T-cell (primary cell): Measurements from ENCODE around the gene DDX59. TPM values are rescaled to one million over a fixed set of nuclear protein-coding genes. Genes with fewer than 3 reads are reported as not detected.
A peak's percentile ranks its signal among the peaks of the same experiment; 100 is the strongest.
"Not testable (repeated sequence)": the region's sequence is repeated elsewhere in the genome, so short reads cannot be mapped to it uniquely, and the experiment has no call there.

Experiments used
- ATAC-seq, 4 experiments: fragments of 200-7000 bp in 3 of 4; fragments of 150-1000 bp in 1 of 4; cut with Tn5 transposase; replicated peaks in 1 of 4; 1 replicate in 3 of 4; 2 replicates in 1 of 4; pipeline ENCODE4 v1.10.0; 2021; ENCODE audit warnings: moderate library complexity in 3 of 4, mild to moderate bottlenecking in 2 of 4, moderate number of reproducible peaks in 1 of 4
- CTCF ChIA-PET, 2 donors: fragments of 300-600 bp; sonication (Branson Sonifier 250); formaldehyde crosslinking; loops; one replicate each; lab custom pipeline; 2022; ENCODE audit warnings: antibody characterized with exemption in 2 of 2; lab: Charles Lee
- POLR2A ChIA-PET, 2 donors: fragments of 300-600 bp; sonication (Branson Sonifier 250); formaldehyde crosslinking; loops; one replicate each; lab custom pipeline; 2022; ENCODE audit warnings: antibody characterized with exemption in 2 of 2; lab: Charles Lee
- DNase-seq, 35 experiments: peaks; one replicate each; pipeline versions ENCODE4 v3.0.0 to v3.0.0-alpha.2; 2013 to 2023
- H3K27ac ChIP-seq: one replicate; pipeline ENCODE4 v1.5.1; 2013; ENCODE audit warnings: low read length
- H3K27me3 ChIP-seq, 2 experiments: replicated peaks in 1 of 2; 1 replicate in 1 of 2; 2 replicates in 1 of 2; pipeline versions ENCODE4 v1.6.1 to v1.7.0; 2013; ENCODE audit warnings: low read length in 1 of 2, mixed read lengths in 1 of 2; ENCODE audit not compliant: control insufficient read depth in 2 of 2, insufficient read depth in 2 of 2; ENCODE audit errors: extremely low read depth in 1 of 2
- H3K36me3 ChIP-seq, 2 donors: 1 replicate in 1 of 2; 2 replicates in 1 of 2; pipeline versions ENCODE4 v1.6.1 to v1.7.0; 2013; ENCODE audit warnings: low read length in 1 of 2; ENCODE audit not compliant: control insufficient read depth in 2 of 2, insufficient read depth in 1 of 2; ENCODE audit errors: extremely low read depth in 1 of 2
- H3K4me1 ChIP-seq, 2 experiments: 1 replicate in 1 of 2; 2 replicates in 1 of 2; pipeline versions ENCODE4 v1.6.1 to v1.7.0; 2013; ENCODE audit warnings: low read length in 2 of 2, mixed read lengths in 1 of 2; ENCODE audit not compliant: insufficient read depth in 2 of 2, control insufficient read depth in 1 of 2; ENCODE audit errors: extremely low read depth in 1 of 2
- H3K4me3 ChIP-seq, 2 donors: 1 replicate in 1 of 2; 2 replicates in 1 of 2; pipeline versions ENCODE4 v1.5.1 to v1.7.0; 2013; ENCODE audit warnings: mild to moderate bottlenecking in 2 of 2, low read length in 1 of 2, moderate library complexity in 1 of 2; ENCODE audit not compliant: control insufficient read depth in 1 of 2; ENCODE audit errors: extremely low read depth in 1 of 2
- H3K9me3 ChIP-seq: 2 replicates; pipeline ENCODE4 v1.7.0; 2013
- H3K27ac Mint-ChIP-seq, 2 donors: one replicate each; pipeline ENCODE4 v1.8.0; 2020 to 2021; ENCODE audit warnings: mild to moderate bottlenecking in 2 of 2, mixed read lengths in 2 of 2
- H3K27me3 Mint-ChIP-seq, 2 donors: one replicate each; pipeline ENCODE4 v1.8.0; 2021 to 2022; ENCODE audit warnings: mixed read lengths in 2 of 2
- H3K36me3 Mint-ChIP-seq: one replicate; pipeline ENCODE4 v1.8.0; 2021; ENCODE audit warnings: mixed read lengths
- H3K4me1 Mint-ChIP-seq, 3 donors: one replicate each; pipeline ENCODE4 v1.8.0; 2020 to 2022; ENCODE audit warnings: mixed read lengths in 3 of 3, mild to moderate bottlenecking in 1 of 3
- H3K4me3 Mint-ChIP-seq, 3 donors: one replicate each; pipeline ENCODE4 v1.8.0; 2020 to 2022; ENCODE audit warnings: mild to moderate bottlenecking in 3 of 3, mixed read lengths in 3 of 3, moderate library complexity in 3 of 3
- H3K9me3 Mint-ChIP-seq, 3 donors: one replicate each; pipeline ENCODE4 v1.8.0; 2020 to 2022; ENCODE audit warnings: mixed read lengths in 3 of 3
- WGBS: methylation state at CpG from one replicate; pipeline ENCODE4 v1.1.5; 2013; ENCODE audit warnings: missing lambda C conversion rate; ENCODE audit not compliant: insufficient coverage; 5-methylcytosine and 5-hydroxymethylcytosine counted together
- total RNA-seq, 35 experiments: library from RNA in 6 of 35; stranded (reverse) in 6 of 35; fragments of 120-200 nt in 1 of 35; gene quantifications; one replicate each; pipeline versions ENCODE4 v1.2.1 to v1.2.4 and lab custom pipeline; 2013 to 2026

The DDX59 gene
- total RNA-seq, 5 donors from 2014 or later (not counting 1 experiment from before 2014, with no cell fraction given): 19.2 to 38.7 (median 31.7) TPM

GRCh38 chr1:200640373-200640962 lies 29.2 kb downstream of the DDX59 start:
- WGBS: no CpG with 5 or more reads among the region's 4 CpGs
- DNase-seq: no peak
- Histone ChIP-seq H3K27me3 (no peaks in the 10 kb centered on the region), H3K9me3 (no peaks in the 10 kb centered on the region), H3K36me3 (peaks cover 0 to 10% of the 10 kb centered on the region in 2 donors), H3K4me1 (no peaks in the 10 kb centered on the region), H3K27ac (no peak overlapping the region), H3K4me3 (no peak overlapping the region)
- Mint-ChIP-seq H3K9me3 (no peaks in the 10 kb centered on the region), H3K27me3 (no peaks in the 10 kb centered on the region), H3K36me3 (peaks cover 24% of the 10 kb centered on the region), H3K4me3 (no peak overlapping the region), H3K4me1 (no peaks in the 10 kb centered on the region), H3K27ac (no peak overlapping the region)
- ChIA-PET POLR2A (interaction anchor here in 1 of 2 donors (0.6 kb wide), 1 partner anchor 43 kb away, joined by 7 read pairs; no protein-coding TSS in a partner anchor), CTCF (interaction anchor here in 1 of 2 donors (0.6 kb wide), 1 partner anchor 131 kb away, joined by 3 read pairs; no protein-coding TSS in a partner anchor)
- no peak for ATAC-seq

- Histone ChIP-seq H3K4me3 (no peak overlapping the region), H3K27ac (no peak overlapping the region), H3K27me3 (no peaks in the 10 kb centered on the region), H3K9me3 (no peaks in the 10 kb centered on the region), H3K36me3 (peaks cover 0 to 6% of the 10 kb centered on the region in 2 donors), H3K4me1 (no peaks in the 10 kb centered on the region)
- Mint-ChIP-seq H3K36me3 (peaks cover 18% of the 10 kb centered on the region), H3K4me1 (no peaks in the 10 kb centered on the region), H3K27ac (no peak overlapping the region), H3K27me3 (no peaks in the 10 kb centered on the region), H3K9me3 (no peaks in the 10 kb centered on the region), H3K4me3 (no peak overlapping the region)
- DNase-seq: no peak
- ChIA-PET POLR2A (interaction anchor here in 1 of 2 donors (0.6 kb wide), 1 partner anchor 32 kb away, joined by 6 read pairs; no protein-coding TSS in a partner anchor), CTCF (no interaction called here)
- WGBS: 95% methylated on average over 6 of the region's 7 CpGs
- ATAC-seq: no peak
These were observed 31.6 kb downstream of the DDX59 start for GRCh38 chr1:200638073-200638472.

GRCh38 chr1:200636681-200637080 lies 33.0 kb downstream of the DDX59 start:
- POLR2A ChIA-PET: no interaction called here
- Mint-ChIP-seq H3K27ac (peak overlapping the region in 1 of 2 donors; percentile 40), H3K4me1 (no peaks in the 10 kb centered on the region)

GRCh38 chr1:200634261-200635122 lies 35.2 kb downstream of the DDX59 start:
- Histone ChIP-seq H3K27me3 (no peaks in the 10 kb centered on the region), H3K27ac (no peak overlapping the region), H3K4me1 (no peaks in the 10 kb centered on the region), H3K4me3 (no peak overlapping the region), H3K9me3 (no peaks in the 10 kb centered on the region), H3K36me3 (no peaks in the 10 kb centered on the region)
- Mint-ChIP-seq H3K4me3 (no peak overlapping the region), H3K4me1 (no peaks in the 10 kb centered on the region), H3K27ac (no peak overlapping the region), H3K27me3 (no peaks in the 10 kb centered on the region), H3K36me3 (peaks cover 6% of the 10 kb centered on the region), H3K9me3 (no peaks in the 10 kb centered on the region)
- CTCF ChIA-PET: interaction anchor here (0.6 to 1.3 kb wide), 3 partner anchors 12 to 59 kb away, joined by 3 read pairs; no protein-coding TSS in a partner anchor
- POLR2A ChIA-PET: no interaction called here
- no CpG with 5 or more reads among the region's 2 CpGs for WGBS
- ATAC-seq (no peak), DNase-seq (no peak)

More at GRCh38 chr1:200636681-200637080, 33.0 kb downstream of the DDX59 start:
- H3K9me3 Mint-ChIP-seq: no peaks in the 10 kb centered on the region
- Histone ChIP-seq H3K4me3 (no peak overlapping the region), H3K27me3 (no peaks in the 10 kb centered on the region), H3K27ac (no peak overlapping the region), H3K4me1 (no peaks in the 10 kb centered on the region), H3K9me3 (no peaks in the 10 kb centered on the region), H3K36me3 (peaks cover 0 to 6% of the 10 kb centered on the region in 2 donors)
- peaks cover 13% of the 10 kb centered on the region for H3K36me3 Mint-ChIP-seq
- H3K4me3 Mint-ChIP-seq: no peak overlapping the region
- H3K27me3 Mint-ChIP-seq: no peaks in the 10 kb centered on the region
- DNase-seq (no peak), ATAC-seq (no peak)
- WGBS: no CpG with 5 or more reads among the region's 2 CpGs
- CTCF ChIA-PET: no interaction called here

GRCh38 chr1:200631375-200631774 lies 38.3 kb downstream of the DDX59 start:
- no peak overlapping the region for H3K27ac ChIP-seq
- no CpG with 5 or more reads among the region's 1 CpG for WGBS
- H3K27me3 Mint-ChIP-seq: no peaks in the 10 kb centered on the region
- no peaks in the 10 kb centered on the region for H3K27me3 ChIP-seq
- H3K4me3 ChIP-seq: no peak overlapping the region
- no peak for ATAC-seq
- H3K36me3 ChIP-seq: no peaks in the 10 kb centered on the region
- no peak overlapping the region for H3K4me3 Mint-ChIP-seq
- H3K9me3 ChIP-seq: no peaks in the 10 kb centered on the region
- H3K36me3 Mint-ChIP-seq: no peaks in the 10 kb centered on the region
- ChIA-PET CTCF (no interaction called here), POLR2A (interaction anchor here in 1 of 2 donors (0.7 kb wide), 1 partner anchor 626 kb away, joined by 4 read pairs; no protein-coding TSS in a partner anchor)
- no peak overlapping the region for H3K27ac Mint-ChIP-seq
- no peak for DNase-seq
- no peaks in the 10 kb centered on the region for H3K9me3 Mint-ChIP-seq
- H3K4me1 ChIP-seq: peaks cover 6 to 10% of the 10 kb centered on the region in 2 experiments
- H3K4me1 Mint-ChIP-seq: peaks cover 19 to 21% (median 19%) of the 10 kb centered on the region in 3 donors

GRCh38 chr1:200630515-200630899 lies 39.2 kb downstream of the DDX59 start:
- not testable (repeated sequence) for H3K27me3 ChIP-seq, H3K4me3 Mint-ChIP-seq, H3K9me3 ChIP-seq, H3K4me3 ChIP-seq, H3K36me3 Mint-ChIP-seq, ATAC-seq, H3K27ac ChIP-seq, DNase-seq, H3K27ac Mint-ChIP-seq, H3K36me3 ChIP-seq, H3K27me3 Mint-ChIP-seq, H3K9me3 Mint-ChIP-seq
- WGBS: 100% methylated on average over 2 of the region's 8 CpGs
- POLR2A ChIA-PET: interaction anchor here in 1 of 2 donors (0.6 kb wide), 1 partner anchor 163 kb away, joined by 3 read pairs; no protein-coding TSS in a partner anchor
- peaks cover 6 to 10% of the 10 kb centered on the region in 2 experiments for H3K4me1 ChIP-seq
- peaks cover 19 to 22% (median 21%) of the 10 kb centered on the region in 3 donors for H3K4me1 Mint-ChIP-seq
- CTCF ChIA-PET: interaction anchor here in 1 of 2 donors (0.8 kb wide), 1 partner anchor 8 kb away, joined by 4 read pairs; no protein-coding TSS in a partner anchor
